Measurements from ENCODE around the gene CST1.
"Not testable (repeated sequence)": the region's sequence is repeated elsewhere in the genome, so short reads cannot be mapped to it uniquely, and the experiment has no call there.

DNA sequence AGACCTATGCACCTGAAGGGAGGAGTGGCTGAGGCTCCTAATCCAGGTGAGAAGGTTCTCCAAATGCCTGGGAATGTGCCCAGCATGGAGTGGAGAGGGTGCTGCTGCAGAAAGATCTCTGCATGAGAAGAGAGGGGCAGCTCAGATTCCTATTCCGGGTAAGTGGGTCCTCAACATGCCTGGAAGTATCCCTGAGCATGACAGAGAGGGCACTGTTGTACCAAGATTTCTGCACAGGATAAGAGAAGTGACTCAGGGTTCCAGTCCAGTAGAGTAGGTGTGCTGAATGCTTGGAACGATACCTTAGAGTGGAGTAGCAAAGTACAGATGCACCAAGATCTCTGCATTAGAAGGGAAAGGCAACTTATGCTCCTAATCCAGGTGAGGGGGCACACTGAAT is 15.8 kb downstream of the CST1 start:
- TF ChIP-seq, protein P1, sequence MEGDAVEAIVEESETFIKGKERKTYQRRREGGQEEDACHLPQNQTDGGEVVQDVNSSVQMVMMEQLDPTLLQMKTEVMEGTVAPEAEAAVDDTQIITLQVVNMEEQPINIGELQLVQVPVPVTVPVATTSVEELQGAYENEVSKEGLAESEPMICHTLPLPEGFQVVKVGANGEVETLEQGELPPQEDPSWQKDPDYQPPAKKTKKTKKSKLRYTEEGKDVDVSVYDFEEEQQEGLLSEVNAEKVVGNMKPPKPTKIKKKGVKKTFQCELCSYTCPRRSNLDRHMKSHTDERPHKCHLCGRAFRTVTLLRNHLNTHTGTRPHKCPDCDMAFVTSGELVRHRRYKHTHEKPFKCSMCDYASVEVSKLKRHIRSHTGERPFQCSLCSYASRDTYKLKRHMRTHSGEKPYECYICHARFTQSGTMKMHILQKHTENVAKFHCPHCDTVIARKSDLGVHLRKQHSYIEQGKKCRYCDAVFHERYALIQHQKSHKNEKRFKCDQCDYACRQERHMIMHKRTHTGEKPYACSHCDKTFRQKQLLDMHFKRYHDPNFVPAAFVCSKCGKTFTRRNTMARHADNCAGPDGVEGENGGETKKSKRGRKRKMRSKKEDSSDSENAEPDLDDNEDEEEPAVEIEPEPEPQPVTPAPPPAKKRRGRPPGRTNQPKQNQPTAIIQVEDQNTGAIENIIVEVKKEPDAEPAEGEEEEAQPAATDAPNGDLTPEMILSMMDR (IDR thresholded peaks at IDR 0.05; ENCODE audit: poor library complexity): not testable (repeated sequence)
- TF ChIP-seq EZH2 (IDR thresholded peaks at IDR 0.05; ENCODE audit: borderline replicate concordance); EZH2phosphoT487 (IDR thresholded peaks at IDR 0.05; ENCODE audit: low read depth, severe bottlenecking, unreplicated experiment): not testable (repeated sequence)

Measured in hepatocyte (in vitro differentiated cells).